ENCODE data around the gene IL32. TPM values are rescaled to one million over a fixed set of nuclear protein-coding genes. Genes with fewer than 3 reads are reported as not detected.

The IL32 gene
- total RNA-seq, 6 donors from 2014 or later = 31.4 to 220 (median 116) TPM

DNA sequence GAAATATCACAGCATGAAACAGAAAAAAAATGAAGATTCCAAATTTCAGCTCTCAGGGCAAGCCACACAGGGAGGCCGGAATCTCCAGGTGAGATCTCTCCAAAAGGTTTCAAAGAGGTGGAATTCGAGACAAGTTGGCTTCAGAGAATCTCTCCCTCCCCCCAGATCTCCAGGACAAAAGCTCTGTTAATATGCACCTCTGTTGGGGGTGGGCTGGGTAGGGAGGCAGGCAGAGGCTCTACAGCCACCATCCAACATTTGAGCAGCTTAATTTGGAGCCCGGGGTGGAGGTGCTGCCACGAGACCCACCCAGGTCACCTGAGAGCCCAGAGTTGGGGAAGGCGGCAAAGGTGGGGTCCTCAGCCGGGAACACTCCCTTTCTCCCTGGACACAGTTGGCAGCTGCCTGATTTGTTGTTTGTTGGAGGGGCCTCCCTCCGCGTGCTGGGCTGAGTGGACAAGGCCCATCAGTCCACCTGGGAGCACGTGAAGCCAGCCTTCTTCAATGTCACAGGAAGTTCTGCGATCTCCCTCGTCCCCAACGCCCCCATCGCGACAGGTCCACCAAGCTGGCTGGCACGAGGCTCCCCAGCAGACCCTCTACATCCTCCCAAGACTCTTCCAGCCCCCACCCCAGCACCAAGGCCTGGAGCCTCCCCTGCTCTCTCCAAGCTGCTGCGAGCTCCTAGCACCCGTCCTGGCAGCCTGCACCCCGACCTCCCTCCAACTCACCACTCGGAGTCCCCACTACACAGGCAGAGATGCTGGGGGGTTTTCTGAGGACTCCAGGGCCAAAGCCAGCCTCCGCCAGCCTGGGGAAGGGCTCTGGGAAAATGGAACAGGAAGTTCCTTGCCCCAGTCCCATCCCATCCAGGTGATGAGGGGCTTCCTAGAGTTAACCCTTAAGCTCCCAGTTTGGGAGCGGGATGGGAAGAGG, 33.3 kb downstream of the IL32 start, which contains the start of gene ZSCAN10:
ZSCAN10 (minus strand) TSS at position 836 of the 936 bp plus-strand sequence. CDS start 6,357 bp downstream, outside the sequence.
- Histone ChIP-seq H3K27me3 (no peaks in the 10 kb centered on the region), H3K4me3 (peak within 1 kb of the TSS in 3 of 4 donors; percentile 18 to 39 (median 31)), H3K4me1 (peaks cover 23 to 40% (median 34%) of the 10 kb centered on the region in 4 donors), H3K27ac (peak within 1 kb of the TSS in 3 of 4 donors; percentile 12 to 57 (median 54)), H3K36me3 (no peaks in the 10 kb centered on the region), H3K9me3 (no peaks in the 10 kb centered on the region)
- no peak for TF ChIP-seq POLR2A (IDR thresholded peaks at IDR 0.05)
- no peak for TF ChIP-seq POLR2AphosphoS5 (IDR thresholded peaks at IDR 0.05)
- TF ChIP-seq CTCF (IDR thresholded peaks at IDR 0.05) = no peak
- ATAC-seq (ENCODE audit: low FRiP score in 2 of 2) (no peak), DNase-seq (no peak)
- 58 to 60% methylated on average over 12 to 21 of the region's 21 CpGs for WGBS, 2 donors

DNA sequence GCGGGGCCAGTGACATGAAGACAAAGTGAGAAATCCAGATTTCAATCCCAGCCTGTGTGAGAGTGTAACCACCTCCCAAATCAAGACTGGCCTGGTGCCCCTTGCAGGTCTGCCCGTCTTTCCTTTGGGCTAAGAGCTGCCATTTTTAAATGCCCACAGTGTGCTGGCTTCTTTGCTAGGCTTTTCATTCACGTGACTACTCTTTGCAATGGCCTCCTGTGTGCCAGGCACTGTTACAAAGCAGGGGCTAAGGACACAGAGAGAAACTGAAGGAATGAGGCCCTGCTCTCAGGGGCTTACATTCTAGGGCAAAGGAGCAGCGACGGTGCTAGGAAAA, 33.9 kb downstream of the IL32 start:
- Histone ChIP-seq H3K27ac (peak overlapping the region in 1 of 4 donors; percentile 57), H3K9me3 (no peaks in the 10 kb centered on the region), H3K27me3 (no peaks in the 10 kb centered on the region), H3K36me3 (no peaks in the 10 kb centered on the region), H3K4me3 (no peak overlapping the region), H3K4me1 (peaks cover 23 to 40% (median 34%) of the 10 kb centered on the region in 4 donors)
- WGBS, 2 donors = 65 to 82% methylated on average over 5 of the region's 5 CpGs
- DNase-seq (no peak), ATAC-seq (ENCODE audit: low FRiP score in 2 of 2) (no peak)
- TF ChIP-seq POLR2AphosphoS5 (IDR thresholded peaks at IDR 0.05) = no peak
- TF ChIP-seq CTCF (IDR thresholded peaks at IDR 0.05) = no peak
- no peak for TF ChIP-seq POLR2A (IDR thresholded peaks at IDR 0.05)
- TF ChIP-seq EP300 (IDR thresholded peaks at IDR 0.05) = no peak

GRCh38 chr16:3099732-3100499, 34.5 kb downstream of the IL32 start:
- TF ChIP-seq POLR2A (IDR thresholded peaks at IDR 0.05) = peak in 1 of 4 donors; percentile 35
- no peak for TF ChIP-seq POLR2AphosphoS5 (IDR thresholded peaks at IDR 0.05)
- peak overlapping the region in 3 of 4 donors; percentile 18 to 39 (median 31) for H3K4me3 ChIP-seq

GRCh38 chr16:3101018-3101840, 35.8 kb downstream of the IL32 start:
- H3K27ac ChIP-seq = peak overlapping the region; percentile 44 to 81 (median 71)
- H3K4me1 ChIP-seq = peaks cover 25 to 40% (median 31%) of the 10 kb centered on the region in 4 donors
- no peaks in the 10 kb centered on the region for H3K9me3 ChIP-seq
- no peak for TF ChIP-seq POLR2AphosphoS5 (IDR thresholded peaks at IDR 0.05)
- no peak for TF ChIP-seq EP300 (IDR thresholded peaks at IDR 0.05)
- peak; percentile 9 to 47 (median 36) for TF ChIP-seq CTCF (IDR thresholded peaks at IDR 0.05)
- no peak for TF ChIP-seq POLR2A (IDR thresholded peaks at IDR 0.05)
- no peaks in the 10 kb centered on the region for H3K36me3 ChIP-seq
- 59 to 62% methylated on average over 27 to 29 of the region's 29 CpGs for WGBS, 2 donors
- ATAC-seq (ENCODE audit: low FRiP score in 2 of 2) (no peak), DNase-seq (peak in 1 of 2 donors; percentile 37)
- H3K4me3 ChIP-seq = peak overlapping the region in 2 of 4 donors; percentile 15 to 25
- H3K27me3 ChIP-seq = no peaks in the 10 kb centered on the region

More at GRCh38 chr16:3099732-3100499, 34.5 kb downstream of the IL32 start:
- no peaks in the 10 kb centered on the region for H3K9me3 ChIP-seq
- H3K4me1 ChIP-seq = peaks cover 23 to 40% (median 34%) of the 10 kb centered on the region in 4 donors
- DNase-seq (peak; percentile 97 to 98), ATAC-seq (ENCODE audit: low FRiP score in 2 of 2) (peak; percentile 96)
- no peaks in the 10 kb centered on the region for H3K27me3 ChIP-seq
- H3K27ac ChIP-seq = peak overlapping the region in 3 of 4 donors; percentile 12 to 81 (median 68)
- 6 to 8% methylated on average over 35 to 36 of the region's 39 CpGs for WGBS, 2 donors
- no peaks in the 10 kb centered on the region for H3K36me3 ChIP-seq
